HG02943 (cell line): ENCODE measurements around the gene SKAP2.

ENCODE experiments used
- ATAC-seq: cut with Tn5 transposase; IDR thresholded peaks from one replicate; pipeline ENCODE4 v1.9.1; 2021; ENCODE audit warnings: mild to moderate bottlenecking, low read depth, moderate library complexity; ENCODE audit not compliant: unreplicated experiment

Gene SKAP2

GRCh38 chr7:26646336-26647048 lies 217.9 kb downstream of the SKAP2 start:
- ATAC-seq = no peak

DNA sequence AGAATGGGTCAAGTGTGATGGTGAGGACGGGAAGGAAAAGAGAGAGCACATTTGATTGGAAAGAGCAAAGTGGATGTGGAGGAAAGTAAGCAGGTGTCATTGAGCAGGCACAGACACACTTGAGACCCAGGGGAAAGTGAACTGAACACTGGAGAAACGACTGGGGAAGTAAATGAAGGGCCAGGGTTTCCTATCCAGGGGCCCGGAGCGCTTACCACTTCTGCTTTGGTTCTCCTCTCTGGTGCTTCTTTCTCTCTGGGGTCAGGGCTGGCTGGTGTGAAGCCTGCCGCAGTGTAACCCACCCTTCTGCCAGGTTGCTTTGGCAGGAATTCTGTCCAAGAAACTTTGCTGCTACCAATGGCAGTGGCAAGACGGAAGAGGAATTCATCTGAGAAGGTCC lies 219.3 kb downstream of the SKAP2 start:
- no peak for ATAC-seq

- no peak for ATAC-seq
Measured at GRCh38 chr7:26642416-26642815, 222.0 kb downstream of the SKAP2 start.

DNA sequence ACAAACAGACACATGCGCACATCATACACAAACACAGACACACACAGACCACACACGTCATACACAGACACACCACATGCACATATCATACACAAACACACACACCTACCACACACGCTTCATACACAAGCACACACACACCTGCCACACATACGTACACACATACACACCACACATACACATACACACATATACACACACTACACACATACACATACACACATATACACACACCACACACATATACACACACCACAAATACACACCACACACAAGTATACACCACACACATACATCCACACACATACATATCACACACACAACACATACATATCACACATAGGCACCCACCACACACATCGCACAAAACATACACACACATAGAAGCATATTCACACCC lies 224.7 kb downstream of the SKAP2 start:
- ATAC-seq = no peak

- no peak for ATAC-seq
Measured at GRCh38 chr7:26639111-26639510, 225.3 kb downstream of the SKAP2 start.

- ATAC-seq = no peak
Measured at GRCh38 chr7:26638140-26638539, 226.2 kb downstream of the SKAP2 start.

DNA sequence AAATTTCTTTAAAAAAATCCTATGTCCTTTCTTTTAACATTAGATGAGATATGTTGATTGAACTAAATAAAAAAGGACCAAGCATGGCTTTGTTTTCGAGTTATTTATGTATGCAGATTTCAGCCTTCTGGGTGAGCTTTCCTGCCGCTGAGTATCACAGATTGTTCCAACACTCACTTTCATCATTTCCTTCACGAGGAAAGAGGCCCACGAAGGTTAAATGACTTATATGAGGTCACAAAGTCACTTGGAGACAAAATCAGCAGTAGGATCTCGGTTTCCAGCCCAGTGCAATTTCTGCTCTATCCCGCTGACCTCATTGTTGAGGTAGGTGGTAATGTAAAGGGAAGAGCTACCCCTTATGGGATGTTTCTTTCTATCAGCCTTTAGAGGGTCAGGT lies 226.8 kb downstream of the SKAP2 start:
- ATAC-seq = no peak

DNA sequence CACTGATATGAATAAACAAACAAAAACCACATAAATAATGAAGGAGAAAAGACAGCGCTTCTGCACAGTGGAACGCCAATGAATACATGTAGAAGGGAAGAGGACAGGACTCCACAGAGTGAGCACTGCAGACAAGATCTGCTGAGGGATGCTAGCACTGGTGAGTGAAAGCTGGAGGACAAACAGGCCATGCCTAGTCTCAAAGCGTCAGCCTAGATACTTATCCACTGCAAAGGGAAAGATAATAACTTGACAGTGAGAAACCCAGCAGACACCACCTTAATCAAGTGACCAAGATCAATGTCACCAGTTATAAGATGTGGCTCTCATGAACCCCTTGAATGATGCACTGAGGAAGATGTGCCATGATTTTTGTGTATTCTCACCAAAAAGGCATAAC lies 227.6 kb downstream of the SKAP2 start:
- no peak for ATAC-seq

GRCh38 chr7:26633557-26633956 lies 230.8 kb downstream of the SKAP2 start:
- no peak for ATAC-seq

DNA sequence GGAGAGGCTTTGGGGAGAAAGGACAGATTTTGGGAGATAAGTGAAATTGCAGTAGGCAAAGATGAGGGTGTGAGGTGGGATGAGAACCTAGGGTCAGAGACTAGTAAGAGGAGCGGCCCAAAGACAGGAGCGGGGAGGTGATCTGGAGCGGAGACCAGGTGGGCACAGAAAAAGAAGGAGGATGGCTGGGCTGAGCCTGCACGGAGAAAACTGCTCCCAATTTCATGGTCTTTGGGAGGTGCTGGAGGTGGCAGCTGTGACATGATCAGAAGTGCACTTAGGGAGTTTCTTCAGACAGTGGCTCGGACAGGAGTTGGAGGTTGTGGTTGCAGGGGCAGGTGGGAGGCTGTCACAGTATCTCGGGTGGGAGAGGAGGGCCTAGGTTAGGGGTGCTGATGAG lies 232.8 kb downstream of the SKAP2 start:
- no peak for ATAC-seq

- no peak for ATAC-seq
Measured at GRCh38 chr7:26630941-26631580, 233.3 kb downstream of the SKAP2 start.

DNA sequence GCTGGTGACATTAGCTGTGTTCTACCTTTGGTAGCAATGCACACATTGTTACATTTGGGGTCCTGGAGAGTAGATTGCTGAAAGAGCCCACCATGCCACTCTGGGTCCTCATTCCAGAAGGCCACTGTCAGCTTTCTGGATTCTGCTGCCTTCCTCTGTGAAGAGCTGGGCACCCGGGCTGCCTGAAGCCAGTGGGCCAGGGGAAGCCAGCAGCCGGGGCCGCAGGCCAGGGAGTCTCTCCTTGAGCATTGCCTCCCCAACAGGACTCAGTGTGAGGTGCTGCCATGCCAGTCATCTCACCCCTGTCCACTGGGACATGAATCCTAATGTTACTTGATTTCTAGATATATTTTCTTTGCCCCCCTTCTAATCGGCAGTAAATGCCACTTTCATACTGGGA lies 234.0 kb downstream of the SKAP2 start:
- ATAC-seq = no peak

GRCh38 chr7:26629696-26630095 lies 234.7 kb downstream of the SKAP2 start:
- no peak for ATAC-seq

DNA sequence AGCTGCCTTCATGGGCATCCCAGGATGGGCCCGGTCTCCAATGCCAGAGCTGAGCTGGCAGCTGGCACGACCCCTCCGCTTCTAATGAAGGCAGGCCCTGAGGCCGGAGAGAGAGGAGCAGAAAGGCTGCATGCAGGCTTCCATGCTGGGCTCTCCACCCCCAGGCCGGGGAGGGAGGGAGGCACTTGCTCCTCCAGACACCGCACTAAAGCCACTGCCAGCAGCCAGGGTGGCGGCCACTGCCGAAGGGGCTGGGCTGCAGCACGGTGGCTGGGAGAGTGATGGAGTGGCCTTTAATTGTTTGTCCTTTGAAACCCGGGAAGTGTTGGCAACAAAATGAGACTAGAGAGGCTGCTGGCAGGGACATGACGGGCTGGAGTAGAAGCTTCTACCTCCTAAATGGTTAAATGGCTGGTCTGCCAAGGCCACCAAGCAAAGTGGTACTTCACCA lies 236.5 kb downstream of the SKAP2 start:
- no peak for ATAC-seq

GRCh38 chr7:26627221-26627620 lies 237.2 kb downstream of the SKAP2 start:
- ATAC-seq = no peak

GRCh38 chr7:26626687-26627086 lies 237.7 kb downstream of the SKAP2 start:
- ATAC-seq = no peak

- ATAC-seq = no peak
Measured at GRCh38 chr7:26626156-26626555, 238.2 kb downstream of the SKAP2 start.

DNA sequence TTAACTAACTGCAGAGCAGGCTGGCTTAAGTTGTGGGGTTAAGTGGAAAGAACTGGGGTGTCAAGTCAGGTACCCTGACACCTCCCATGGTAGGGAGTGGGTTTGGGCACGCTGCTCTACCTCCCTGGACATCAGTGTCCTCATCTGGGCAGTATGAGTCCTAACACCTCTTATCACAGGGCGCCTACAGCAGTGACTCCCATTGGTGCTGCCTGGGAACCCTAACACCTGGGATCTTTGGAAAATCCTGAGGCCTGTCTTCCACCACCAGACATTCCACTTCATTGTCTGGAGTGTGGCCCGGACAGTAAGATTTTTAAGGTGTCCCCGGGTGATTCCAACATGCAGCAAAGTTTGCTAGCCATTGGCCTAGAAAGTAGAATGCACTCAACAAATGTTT lies 239.1 kb downstream of the SKAP2 start:
- ATAC-seq = no peak

DNA sequence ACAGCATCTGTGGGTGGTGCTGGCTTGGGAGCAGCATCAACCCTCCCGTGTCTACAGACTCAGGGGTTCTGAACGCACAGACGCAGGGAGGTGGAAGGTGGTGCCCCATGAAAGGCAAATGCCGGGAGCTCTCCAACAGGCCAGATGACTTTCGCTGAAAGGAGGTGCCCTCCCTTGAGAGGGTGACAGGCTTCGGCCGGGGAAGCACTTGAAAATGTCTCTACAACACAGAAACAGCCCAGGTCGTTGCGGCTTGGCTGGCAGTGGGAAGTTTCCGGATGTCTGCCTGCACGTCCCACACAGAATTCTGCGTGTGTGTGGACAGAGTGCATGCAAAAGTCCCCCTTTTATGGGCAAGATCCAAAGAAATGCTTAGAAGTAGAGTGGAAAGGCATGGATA lies 239.6 kb downstream of the SKAP2 start:
- ATAC-seq = no peak

DNA sequence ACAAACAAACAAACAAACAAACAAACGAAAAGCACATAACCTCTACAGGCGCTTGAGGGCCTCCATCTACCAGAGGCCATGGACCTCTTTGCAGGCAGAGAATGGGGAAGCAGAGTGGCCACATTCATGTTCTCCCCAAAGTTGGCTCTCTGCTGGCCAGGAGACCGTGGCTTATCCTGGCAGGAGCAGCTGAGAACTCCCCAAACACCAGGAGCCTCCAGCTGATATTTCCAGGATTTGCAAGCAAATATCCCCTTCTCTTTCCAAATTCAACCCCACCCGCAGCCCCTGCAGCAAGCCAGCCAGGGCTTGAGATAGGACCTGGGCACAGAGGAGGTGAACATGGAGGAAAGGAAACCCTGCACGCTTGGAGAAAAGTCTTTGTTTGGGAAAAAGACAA lies 240.0 kb downstream of the SKAP2 start:
- ATAC-seq = no peak

- no peak for ATAC-seq
Measured at GRCh38 chr7:26620352-26620751, 244.0 kb downstream of the SKAP2 start.

DNA sequence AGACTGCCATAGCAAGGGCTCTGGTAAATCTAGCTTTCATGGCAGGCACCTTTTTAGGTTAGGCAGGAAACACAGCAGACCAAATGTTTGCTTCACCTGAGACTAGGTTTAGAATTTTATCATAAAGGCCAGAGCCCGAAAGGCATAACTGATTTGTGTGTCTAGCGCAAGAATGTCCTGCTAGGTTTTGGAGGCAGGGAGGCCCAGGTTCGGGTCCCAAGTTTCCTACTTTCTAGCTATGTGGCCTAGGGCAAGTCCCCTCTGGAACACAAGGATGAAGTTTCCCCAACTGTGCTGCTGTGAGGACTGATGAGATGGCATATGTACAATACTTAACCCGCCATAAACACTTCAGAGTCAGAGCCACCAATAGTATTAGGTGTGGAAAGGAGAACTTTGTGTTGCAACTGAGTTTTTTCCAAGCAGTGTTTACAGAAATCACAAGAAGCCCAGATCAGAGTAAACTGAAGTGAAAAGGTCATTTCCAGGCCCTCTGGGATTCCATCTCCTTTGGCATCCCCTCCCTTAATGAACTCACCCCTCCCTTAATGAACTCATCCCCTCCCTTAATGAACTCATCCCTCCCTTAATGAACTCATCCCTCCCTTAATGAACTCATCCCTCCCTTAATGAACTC lies 244.9 kb downstream of the SKAP2 start:
- no peak for ATAC-seq
